ENCODE measurements around the gene RNF144B.
"Not testable (repeated sequence)": the region's sequence is repeated elsewhere in the genome, so short reads cannot be mapped to it uniquely, and the experiment has no call there.

Gene RNF144B

GRCh38 chr6:18362058-18362561, 25.0 kb upstream of the RNF144B start:
- Mint-ChIP-seq H3K4me3 (no peak overlapping the region), H3K27me3 (ENCODE audit: low read depth, poor library complexity) (peaks cover 15% of the 10 kb centered on the region), H3K9me3 (peaks cover 15% of the 10 kb centered on the region), H3K4me1 (no peaks in the 10 kb centered on the region), H3K27ac (no peak overlapping the region), H3K36me3 (ENCODE audit: low read depth) (no peaks in the 10 kb centered on the region)
- TF ChIP-seq CTCF (IDR thresholded peaks at IDR 0.05): no peak
- no peak for DNase-seq

DNA sequence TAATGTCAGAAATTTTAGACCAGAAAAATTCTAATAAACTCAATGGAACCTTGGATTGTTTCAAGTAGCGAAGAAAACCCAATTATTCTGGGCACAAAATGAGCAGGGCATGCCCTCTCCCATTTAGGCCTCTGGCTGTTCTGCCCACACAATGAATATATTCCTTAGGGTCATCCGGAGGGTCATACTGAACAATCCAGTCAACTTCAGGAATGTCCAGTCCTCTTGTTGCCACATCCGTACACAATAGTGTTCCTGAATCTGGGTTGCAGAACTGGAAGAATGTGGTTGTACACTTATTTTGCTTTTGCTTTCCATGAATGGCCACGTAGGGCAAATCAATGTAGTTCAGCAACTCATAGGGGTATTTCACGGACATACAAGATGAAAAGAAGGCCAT, 23.4 kb upstream of the RNF144B start:
- no peaks in the 10 kb centered on the region for H3K4me1 Mint-ChIP-seq
- peaks cover 6% of the 10 kb centered on the region for H3K9me3 Mint-ChIP-seq
- no peak overlapping the region for H3K27ac Mint-ChIP-seq
- peaks cover 15% of the 10 kb centered on the region for H3K27me3 Mint-ChIP-seq (ENCODE audit: low read depth, poor library complexity)
- no peak for DNase-seq
- H3K4me3 Mint-ChIP-seq: no peak overlapping the region
- no peak for TF ChIP-seq CTCF (IDR thresholded peaks at IDR 0.05)
- H3K36me3 Mint-ChIP-seq (ENCODE audit: low read depth): no peaks in the 10 kb centered on the region

GRCh38 chr6:18364561-18364960, 22.6 kb upstream of the RNF144B start:
- not testable (repeated sequence) for H3K4me1 Mint-ChIP-seq; H3K4me3 Mint-ChIP-seq; DNase-seq; H3K9me3 Mint-ChIP-seq; H3K36me3 Mint-ChIP-seq (ENCODE audit: low read depth); H3K27ac Mint-ChIP-seq
- H3K27me3 Mint-ChIP-seq (ENCODE audit: low read depth, poor library complexity): peaks cover 15% of the 10 kb centered on the region

GRCh38 chr6:18367371-18367770, 19.8 kb upstream of the RNF144B start:
- DNase-seq: no peak
- Mint-ChIP-seq H3K27ac (no peak overlapping the region), H3K9me3 (peaks cover 6% of the 10 kb centered on the region), H3K4me3 (no peak overlapping the region), H3K4me1 (no peaks in the 10 kb centered on the region), H3K36me3 (ENCODE audit: low read depth) (no peaks in the 10 kb centered on the region), H3K27me3 (ENCODE audit: low read depth, poor library complexity) (peaks cover 18% of the 10 kb centered on the region)
- no peak for TF ChIP-seq CTCF (IDR thresholded peaks at IDR 0.05)

DNA sequence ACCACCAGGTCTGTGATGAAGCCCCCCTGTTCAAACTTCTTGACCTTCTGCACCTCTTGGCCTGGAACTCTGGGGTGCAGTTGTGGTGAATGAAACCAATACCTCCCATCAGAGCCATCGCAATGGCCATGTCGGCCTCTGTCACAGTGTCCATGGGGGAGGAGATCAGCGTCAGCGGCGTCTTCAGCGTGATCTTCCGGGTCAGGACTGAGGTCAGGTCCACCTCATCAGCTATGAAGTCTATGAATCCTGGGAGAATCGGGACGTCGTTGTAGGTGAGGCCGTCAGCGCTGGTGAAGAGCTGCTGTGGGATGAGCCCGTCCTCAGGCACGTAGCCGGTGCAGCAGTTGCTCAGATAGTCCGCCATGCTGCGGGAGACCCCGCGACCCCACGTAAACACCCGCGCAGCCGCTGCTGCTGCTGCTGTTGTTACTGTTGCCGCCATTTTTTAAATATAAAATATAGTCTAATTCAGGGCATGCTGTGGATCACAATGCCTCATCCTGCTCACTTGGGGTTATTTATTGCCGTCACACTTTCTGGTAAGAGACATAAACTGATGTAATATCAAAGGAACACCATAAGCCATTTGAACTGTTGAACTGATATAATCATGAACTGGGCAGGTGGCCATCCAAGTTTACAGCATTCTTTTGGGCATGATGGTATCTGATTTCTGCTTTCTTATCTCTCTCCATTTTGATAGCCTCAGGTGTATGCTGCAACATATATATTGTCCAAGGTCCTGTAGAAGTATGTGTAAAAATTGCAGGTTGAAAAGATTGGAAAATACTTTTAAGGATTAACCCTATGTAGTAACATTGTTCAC, 18.7 kb upstream of the RNF144B start:
- Mint-ChIP-seq H3K27me3 (ENCODE audit: low read depth, poor library complexity) (peaks cover 19% of the 10 kb centered on the region), H3K36me3 (ENCODE audit: low read depth) (no peaks in the 10 kb centered on the region), H3K4me3 (no peak overlapping the region), H3K27ac (no peak overlapping the region), H3K4me1 (no peaks in the 10 kb centered on the region), H3K9me3 (peaks cover 6% of the 10 kb centered on the region)
- no peak for DNase-seq
- no peak for TF ChIP-seq CTCF (IDR thresholded peaks at IDR 0.05)

- no peak overlapping the region for H3K27ac Mint-ChIP-seq
- no peak for TF ChIP-seq CTCF (IDR thresholded peaks at IDR 0.05)
- H3K27me3 Mint-ChIP-seq (ENCODE audit: low read depth, poor library complexity): peaks cover 8% of the 10 kb centered on the region
- H3K4me1 Mint-ChIP-seq: no peaks in the 10 kb centered on the region
- no peaks in the 10 kb centered on the region for H3K36me3 Mint-ChIP-seq (ENCODE audit: low read depth)
- no peaks in the 10 kb centered on the region for H3K9me3 Mint-ChIP-seq
- H3K4me3 Mint-ChIP-seq: no peak overlapping the region
- DNase-seq: no peak
Measured at GRCh38 chr6:18371010-18371409, 16.1 kb upstream of the RNF144B start.
